ENCODE measurements around the gene CYP4F12. TPM values are rescaled to one million over a fixed set of nuclear protein-coding genes. Genes with fewer than 3 reads are reported as not detected.

Gene CYP4F12, protein sequence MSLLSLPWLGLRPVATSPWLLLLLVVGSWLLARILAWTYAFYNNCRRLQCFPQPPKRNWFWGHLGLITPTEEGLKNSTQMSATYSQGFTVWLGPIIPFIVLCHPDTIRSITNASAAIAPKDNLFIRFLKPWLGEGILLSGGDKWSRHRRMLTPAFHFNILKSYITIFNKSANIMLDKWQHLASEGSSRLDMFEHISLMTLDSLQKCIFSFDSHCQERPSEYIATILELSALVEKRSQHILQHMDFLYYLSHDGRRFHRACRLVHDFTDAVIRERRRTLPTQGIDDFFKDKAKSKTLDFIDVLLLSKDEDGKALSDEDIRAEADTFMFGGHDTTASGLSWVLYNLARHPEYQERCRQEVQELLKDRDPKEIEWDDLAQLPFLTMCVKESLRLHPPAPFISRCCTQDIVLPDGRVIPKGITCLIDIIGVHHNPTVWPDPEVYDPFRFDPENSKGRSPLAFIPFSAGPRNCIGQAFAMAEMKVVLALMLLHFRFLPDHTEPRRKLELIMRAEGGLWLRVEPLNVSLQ
- total RNA-seq, result not detected in 2 replicates

DNA sequence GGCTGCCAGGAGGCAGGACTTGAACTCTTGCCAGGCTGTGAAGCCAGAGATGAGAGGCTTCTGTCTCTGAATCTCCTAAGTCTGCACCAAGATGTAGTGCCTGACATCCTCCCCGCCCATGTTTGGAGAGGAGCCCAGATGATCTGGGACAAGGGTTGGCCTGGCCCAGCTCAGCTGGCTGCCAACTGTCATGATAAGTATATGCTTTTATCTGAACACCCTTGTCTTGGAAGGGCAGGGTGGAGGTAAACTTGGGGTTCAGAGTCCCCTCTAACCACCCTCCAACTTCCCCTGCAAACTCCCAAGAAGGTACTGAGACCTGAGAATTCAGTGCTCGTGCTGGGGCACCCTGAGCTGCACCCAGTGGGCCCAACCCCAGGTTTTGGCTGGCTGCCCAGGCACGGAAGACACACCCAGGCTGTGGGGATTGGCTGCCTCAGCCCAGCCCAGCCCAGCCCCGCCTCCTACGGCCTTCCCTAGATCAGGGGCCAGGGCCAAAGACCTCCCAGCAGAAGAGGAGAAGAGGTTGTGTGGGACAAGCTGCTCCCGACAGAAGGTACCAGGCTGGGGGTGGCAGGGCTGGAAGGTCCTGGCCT is at the start of gene CYP4F12:
TSS of gene CYP4F12 (plus strand) at position 508 of the 596 bp plus-strand sequence. CDS start 443 bp downstream, outside the sequence.

DNA sequence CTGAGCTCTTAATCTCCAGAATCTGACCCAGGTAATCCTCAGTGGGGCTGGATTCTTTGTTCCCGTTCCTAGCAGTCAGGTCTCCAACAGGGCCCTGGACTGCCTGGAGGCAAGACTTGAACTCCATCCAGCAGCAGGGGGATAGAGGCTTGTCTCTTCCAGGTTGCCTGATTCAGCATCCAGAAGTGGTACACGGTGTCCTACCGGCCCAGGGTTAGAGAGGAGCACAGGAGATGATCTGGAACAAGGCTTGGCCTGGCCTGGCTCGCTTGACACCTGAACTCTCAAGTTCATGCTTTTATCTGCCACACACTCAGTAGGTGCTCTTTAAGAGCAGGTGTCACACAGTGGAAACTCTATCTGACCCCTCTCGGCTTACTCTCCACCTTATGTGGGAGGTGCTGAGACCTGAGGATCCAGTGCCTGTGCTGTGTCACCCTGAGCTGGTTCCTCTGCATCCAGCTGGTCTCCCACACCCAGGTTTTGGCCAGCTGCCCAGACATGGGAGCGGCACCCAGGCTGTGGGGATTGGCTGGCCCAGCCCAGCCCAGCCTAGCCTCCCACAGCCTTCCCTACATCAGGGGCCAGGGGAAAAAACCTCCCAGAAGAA is 32.5 kb upstream of the CYP4F12 start, which contains the start of gene CYP4F3:
TSS of gene CYP4F3 (plus strand) at position 604 of the 610 bp plus-strand sequence. CDS start 519 bp downstream, outside the sequence.

DNA sequence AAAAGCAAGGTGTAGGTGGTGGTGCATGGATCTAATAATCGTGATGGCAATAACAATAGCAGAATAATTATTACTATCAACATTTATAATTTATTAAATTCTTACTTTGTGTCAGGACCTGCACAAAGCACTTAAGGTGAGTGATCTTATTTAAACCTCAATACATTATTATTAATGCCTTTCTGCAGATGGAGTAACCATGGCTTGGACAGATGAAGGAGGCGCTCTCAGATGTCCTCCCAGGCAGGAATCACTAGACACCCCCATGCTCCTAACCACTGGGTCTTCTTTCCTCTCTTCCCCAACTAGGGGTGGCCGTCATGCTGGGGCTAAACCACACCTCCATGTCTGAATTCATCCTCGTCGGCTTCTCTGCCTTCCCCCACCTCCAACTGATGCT is 54.8 kb downstream of the CYP4F12 start, which contains the start of gene OR10H2:
TSS of gene OR10H2 (plus strand) at position 301 of the 400 bp plus-strand sequence. CDS start at position 321, 20 bp downstream.

DNA sequence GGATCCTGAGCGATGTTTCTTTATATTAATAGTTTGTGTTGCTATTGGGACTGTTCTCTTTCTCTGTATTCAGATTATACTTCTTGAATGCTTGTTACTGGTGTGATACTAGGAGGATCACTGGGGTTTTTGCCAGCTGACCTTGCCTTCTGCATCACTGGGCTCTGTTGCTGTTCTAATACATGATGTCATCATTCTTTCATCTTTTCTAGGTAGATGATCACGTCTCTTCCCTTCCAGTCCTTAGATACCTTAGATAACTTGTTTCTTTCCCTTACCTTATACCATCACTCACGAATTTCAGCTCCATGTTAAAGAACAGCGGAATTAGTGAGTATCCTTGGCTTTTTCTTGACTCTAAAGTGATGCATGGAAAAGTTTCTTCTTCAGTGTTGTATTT is 64.8 kb downstream of the CYP4F12 start, which contains the start of gene OR10H3:
TSS of gene OR10H3 (plus strand) at position 264 of the 400 bp plus-strand sequence. CDS start 3,408 bp downstream, outside the sequence.

Other genes with a start within 250 kb of the CYP4F12 start
- 3.9 and 4.6 TPM in 2 replicates for gene WIZ, start 223.1 kb upstream of the CYP4F12 start, total RNA-seq
- 11.8 and 18.0 TPM in 2 replicates for gene RASAL3, start 208.5 kb upstream of the CYP4F12 start, total RNA-seq
- gene PGLYRP2, start 193.6 kb upstream of the CYP4F12 start, total RNA-seq, result not detected in 2 replicates
- not detected in 2 replicates for gene CYP4F22, start 164.6 kb upstream of the CYP4F12 start, total RNA-seq
- gene CYP4F8, start 57.9 kb upstream of the CYP4F12 start, total RNA-seq, result not detected in 2 replicates
- not detected in 2 replicates for gene CYP4F3, start 32.2 kb upstream of the CYP4F12 start, total RNA-seq
- not detected in 2 replicates for gene OR10H2, start 54.9 kb downstream of the CYP4F12 start, total RNA-seq
- not detected in 2 replicates for gene OR10H3, start 64.9 kb downstream of the CYP4F12 start, total RNA-seq
- gene OR10H5, start 114.6 kb downstream of the CYP4F12 start, total RNA-seq, result not detected in 2 replicates
- not detected in 2 replicates for gene OR10H1, start 142.6 kb downstream of the CYP4F12 start, total RNA-seq
- 0.09 TPM in 1 of 2 replicates, not detected in the other for gene CYP4F2, start 225.0 kb downstream of the CYP4F12 start, total RNA-seq